Mucosa of descending colon (tissue), 3 donors: ENCODE measurements around the gene RTBDN. TPM values are rescaled to one million over a fixed set of nuclear protein-coding genes. Genes with fewer than 3 reads are reported as not detected.
A peak's percentile ranks its signal among the peaks of the same experiment; 100 is the strongest.

Source experiments
- ATAC-seq: fragments of 200-7000 bp; cut with Tn5 transposase; one replicate; pipeline ENCODE4 v1.9.1; 2020; ENCODE audit warnings: mild to moderate bottlenecking, moderate library complexity
- DNase-seq, 3 donors: peaks; one replicate each; pipeline ENCODE4 v3.0.0-alpha.2; 2020
- H3K36me3 ChIP-seq: fragments of 200-600 bp; one replicate; pipeline ENCODE4 v1.8.0; 2021; ENCODE audit warnings: low read depth, mild to moderate bottlenecking
- H3K4me1 ChIP-seq: fragments of 200-600 bp; one replicate; pipeline ENCODE4 v1.8.0; 2021; ENCODE audit warnings: low read depth, mild to moderate bottlenecking
- H3K4me3 ChIP-seq: fragments of 200-600 bp; one replicate; pipeline ENCODE4 v1.8.0; 2021; ENCODE audit warnings: mild to moderate bottlenecking
- H3K9me3 ChIP-seq: fragments of 200-600 bp; one replicate; pipeline ENCODE4 v1.8.0; 2021; ENCODE audit warnings: mild to moderate bottlenecking
- CTCF ChIP-seq: fragments of 200-600 bp; IDR thresholded peaks from one replicate; pipeline ENCODE4 v1.8.0; 2022; ENCODE audit warnings: antibody characterized with exemption, mild to moderate bottlenecking
- intact Hi-C, 2 donors: fragments of 100-400 bp; cut with DNase I in 1 of 2; cut with micrococcal nuclease in 1 of 2; formaldehyde crosslinking; loops; one replicate each; pipeline versions ENCODE4 v1.11.0 to v1.11.1; 2022; cut with DNase I, micrococcal nuclease
- total RNA-seq, 3 donors: library from RNA; stranded (reverse); fragmentation: NEBNext Ultra II Directional in 2 of 3; extraction: Animal tissue kit (Norgen Biotek cat#: 25700) in 2 of 3; gene quantifications; one replicate each; pipeline versions ENCODE4 v1.2.1 to v1.2.4, GENCODE V29; 2021 to 2023
- donor health status: DM: no; HTN: no; CAD: no; lungs with moderate emphysema.
- donor health status: DM: no; HTN: no; CAD: no.
- donor health status: DM: no; HTN: yes; CAD: no.

RTBDN gene
- total RNA-seq, 3 donors from 2014 or later: 0.87 to 1.7 TPM; not detected in 1

DNA sequence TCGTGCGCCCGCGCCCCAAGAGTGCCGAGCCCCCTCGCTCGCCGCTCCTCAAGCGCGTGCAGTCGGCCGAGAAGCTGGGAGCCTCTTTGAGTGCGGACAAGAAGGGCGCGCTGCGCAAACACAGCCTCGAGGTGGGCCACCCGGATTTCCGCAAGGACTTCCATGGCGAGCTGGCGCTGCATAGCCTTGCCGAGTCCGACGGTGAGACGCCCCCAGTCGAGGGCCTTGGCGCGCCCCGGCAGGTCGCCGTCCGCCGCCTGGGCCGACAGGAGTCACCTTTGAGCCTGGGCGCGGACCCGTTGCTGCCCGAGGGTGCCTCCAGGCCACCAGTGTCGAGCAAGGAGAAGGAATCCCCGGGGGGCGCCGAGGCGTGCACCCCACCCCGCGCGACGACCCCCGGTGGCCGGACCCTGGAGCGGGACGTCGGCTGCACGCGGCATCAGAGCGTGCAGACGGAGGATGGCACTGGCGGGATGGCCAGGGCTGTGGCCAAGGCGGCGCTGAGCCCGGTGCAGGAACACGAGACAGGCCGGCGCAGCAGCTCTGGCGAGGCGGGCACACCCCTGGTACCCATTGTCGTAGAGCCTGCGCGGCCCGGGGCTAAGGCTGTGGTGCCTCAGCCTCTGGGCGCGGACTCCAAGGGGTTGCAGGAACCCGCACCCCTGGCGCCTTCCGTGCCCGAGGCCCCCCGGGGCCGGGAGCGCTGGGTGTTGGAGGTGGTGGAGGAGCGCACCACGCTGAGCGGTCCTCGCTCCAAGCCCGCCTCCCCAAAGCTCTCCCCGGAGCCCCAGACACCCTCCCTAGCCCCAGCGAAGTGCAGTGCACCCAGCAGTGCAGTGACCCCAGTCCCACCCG lies 39.7 kb upstream of the RTBDN start:
- H3K4me3 ChIP-seq: no peak overlapping the region
- no peak for TF ChIP-seq CTCF
- intact Hi-C loops: no loop called here
- H3K4me1 ChIP-seq: no peaks in the 10 kb centered on the region
- no peak for DNase-seq
- no peaks in the 10 kb centered on the region for H3K9me3 ChIP-seq
- H3K36me3 ChIP-seq: no peaks in the 10 kb centered on the region
- ATAC-seq: no peak

GRCh38 chr19:12872941-12873890 lies 38.8 kb upstream of the RTBDN start:
- DNase-seq: peak; percentile 73 to 83 (median 79)
- no peak overlapping the region for H3K4me3 ChIP-seq
- no peaks in the 10 kb centered on the region for H3K9me3 ChIP-seq

GRCh38 chr19:12872255-12872654 lies 37.9 kb upstream of the RTBDN start:
- intact Hi-C loops: no loop called here
- no peak for DNase-seq
- H3K4me1 ChIP-seq: peaks cover 2% of the 10 kb centered on the region
- no peak for ATAC-seq
- H3K4me3 ChIP-seq: no peak overlapping the region
- TF ChIP-seq CTCF: no peak
- no peaks in the 10 kb centered on the region for H3K9me3 ChIP-seq
- H3K36me3 ChIP-seq: no peaks in the 10 kb centered on the region

More at GRCh38 chr19:12872941-12873890, 38.8 kb upstream of the RTBDN start:
- Histone ChIP-seq H3K4me1 (no peaks in the 10 kb centered on the region), H3K36me3 (no peaks in the 10 kb centered on the region)
- intact Hi-C loops: no loop called here
- TF ChIP-seq CTCF: no peak
- ATAC-seq: peak; percentile 93

- DNase-seq: no peak
- intact Hi-C loops: no loop called here
- ATAC-seq: no peak
- no peak for TF ChIP-seq CTCF
- Histone ChIP-seq H3K9me3 (no peaks in the 10 kb centered on the region), H3K4me3 (no peak overlapping the region), H3K36me3 (no peaks in the 10 kb centered on the region), H3K4me1 (peaks cover 6% of the 10 kb centered on the region)
These were observed 37.3 kb upstream of the RTBDN start for GRCh38 chr19:12871681-12872080.

DNA sequence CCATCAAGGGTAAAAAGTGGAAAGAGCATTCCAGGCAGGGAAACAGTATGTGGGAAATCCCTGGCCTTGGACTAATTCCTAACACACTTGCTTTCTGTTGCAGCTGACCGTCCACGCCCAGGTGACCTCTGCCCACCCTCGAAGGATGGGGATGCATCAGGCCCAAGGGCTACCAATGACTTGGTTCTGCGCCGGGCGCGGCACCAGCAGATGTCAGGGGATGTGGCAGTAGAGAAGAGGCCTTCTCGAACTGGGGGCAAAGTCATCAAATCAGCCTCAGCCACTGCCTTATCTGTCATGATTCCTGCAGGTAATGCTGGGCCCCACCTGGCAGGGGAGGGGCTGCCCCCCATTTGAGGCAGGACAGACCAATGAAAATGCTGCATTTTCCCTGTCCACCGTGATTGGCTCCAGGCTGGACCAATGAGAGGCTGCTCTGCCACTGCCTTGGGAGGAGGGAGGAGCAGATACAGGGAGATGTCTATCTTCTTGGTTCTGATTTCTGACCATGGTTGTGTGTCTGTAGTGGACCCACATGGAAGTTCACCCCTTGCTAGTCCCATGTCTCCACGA lies 34.2 kb upstream of the RTBDN start:
- no peak for TF ChIP-seq CTCF
- Histone ChIP-seq H3K36me3 (no peaks in the 10 kb centered on the region), H3K4me1 (peaks cover 6% of the 10 kb centered on the region), H3K4me3 (no peak overlapping the region), H3K9me3 (no peaks in the 10 kb centered on the region)
- intact Hi-C loops: no loop called here
- no peak for ATAC-seq
- DNase-seq: peak in 1 of 3 donors; percentile 42
